Activated CD4-positive, alpha-beta T cell treated with anti-CD3 and anti-CD28 coated beads, Interleukin-2, amount 50 U/mL, for 16 hours (primary cell): Measurements from ENCODE around the gene ALDOA.

Experiments used
- DNase-seq: peaks from one replicate; pipeline ENCODE4 v3.0.0-alpha.2; 2020

Gene ALDOA

DNA sequence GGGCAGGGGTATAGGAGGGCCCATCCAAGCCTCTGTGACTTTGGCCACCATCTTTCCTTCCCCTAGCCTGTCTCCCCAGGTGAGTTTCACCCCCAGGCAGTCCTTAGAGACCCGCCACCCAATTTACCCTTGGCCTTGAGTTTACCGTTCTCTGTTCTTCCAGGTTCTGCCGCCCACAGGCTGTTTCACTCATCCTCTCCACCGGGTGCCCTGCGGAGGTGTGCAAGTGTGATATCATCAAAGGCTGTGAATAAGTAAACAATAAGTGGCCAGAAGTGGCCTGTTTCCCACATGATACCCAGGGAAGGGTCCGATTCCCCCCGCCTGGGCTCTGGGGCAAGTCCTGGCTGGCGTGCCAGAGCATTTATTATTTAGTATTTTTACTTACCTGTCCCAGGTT lies 19.4 kb upstream of the ALDOA start:
- no peak for DNase-seq

DNA sequence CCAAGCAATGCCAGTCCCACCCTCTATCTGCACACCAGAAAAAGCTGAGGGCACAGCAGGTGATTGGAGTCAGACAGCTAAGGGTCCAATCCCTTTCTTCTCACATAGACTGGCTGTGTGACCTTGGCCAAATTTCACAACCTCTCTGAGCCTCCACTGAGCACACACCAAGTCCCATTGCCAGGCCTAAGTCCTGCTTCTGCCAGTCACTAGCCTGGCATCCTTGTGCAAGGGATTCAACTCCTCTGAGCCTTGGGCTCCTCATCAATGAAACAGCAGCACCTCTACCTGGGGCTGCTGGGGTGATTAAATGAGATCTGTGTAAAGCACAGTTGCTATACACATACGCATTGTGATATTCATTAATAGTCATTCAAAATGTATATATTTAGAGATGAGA lies 19.0 kb upstream of the ALDOA start:
- no peak for DNase-seq

DNA sequence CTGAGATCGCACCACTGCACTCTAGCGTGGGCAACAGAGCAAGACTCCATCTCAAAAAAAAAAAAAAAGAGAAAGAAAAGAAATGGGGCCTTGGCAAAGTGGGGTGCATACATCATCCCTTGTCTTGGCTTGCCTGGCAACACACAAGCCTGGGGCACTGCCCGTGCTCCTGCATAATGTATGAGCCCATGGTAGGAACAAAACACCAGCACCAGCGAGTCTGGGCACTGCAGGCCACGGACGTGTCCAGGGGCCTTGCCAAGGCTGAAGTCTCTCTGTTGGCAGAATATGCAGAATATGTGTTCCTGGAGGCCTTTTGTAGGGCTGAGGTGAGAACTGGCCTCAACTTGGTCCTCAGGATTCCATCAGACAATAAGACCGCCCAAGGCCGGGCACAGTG lies 15.7 kb upstream of the ALDOA start:
- no peak for DNase-seq

DNA sequence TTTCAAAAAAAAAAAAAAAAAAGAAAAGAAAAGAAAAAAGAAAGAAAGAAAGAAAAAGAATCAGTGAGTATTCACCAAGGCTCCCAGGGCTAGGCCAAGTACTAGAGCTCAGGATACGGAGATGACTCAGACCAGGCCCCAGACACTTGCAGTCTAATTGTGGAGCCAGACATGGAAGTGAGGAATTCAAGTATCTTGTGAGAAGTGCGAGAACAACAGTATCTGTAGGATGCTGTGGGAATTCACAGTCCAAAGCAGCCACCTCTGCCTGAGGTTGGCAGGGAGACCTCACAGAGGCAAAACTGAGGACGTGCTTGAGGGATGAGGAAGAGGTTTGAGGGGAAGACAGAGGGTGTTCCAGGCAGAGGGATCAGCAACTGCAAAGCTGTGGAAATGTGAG lies 14.0 kb upstream of the ALDOA start:
- no peak for DNase-seq

DNA sequence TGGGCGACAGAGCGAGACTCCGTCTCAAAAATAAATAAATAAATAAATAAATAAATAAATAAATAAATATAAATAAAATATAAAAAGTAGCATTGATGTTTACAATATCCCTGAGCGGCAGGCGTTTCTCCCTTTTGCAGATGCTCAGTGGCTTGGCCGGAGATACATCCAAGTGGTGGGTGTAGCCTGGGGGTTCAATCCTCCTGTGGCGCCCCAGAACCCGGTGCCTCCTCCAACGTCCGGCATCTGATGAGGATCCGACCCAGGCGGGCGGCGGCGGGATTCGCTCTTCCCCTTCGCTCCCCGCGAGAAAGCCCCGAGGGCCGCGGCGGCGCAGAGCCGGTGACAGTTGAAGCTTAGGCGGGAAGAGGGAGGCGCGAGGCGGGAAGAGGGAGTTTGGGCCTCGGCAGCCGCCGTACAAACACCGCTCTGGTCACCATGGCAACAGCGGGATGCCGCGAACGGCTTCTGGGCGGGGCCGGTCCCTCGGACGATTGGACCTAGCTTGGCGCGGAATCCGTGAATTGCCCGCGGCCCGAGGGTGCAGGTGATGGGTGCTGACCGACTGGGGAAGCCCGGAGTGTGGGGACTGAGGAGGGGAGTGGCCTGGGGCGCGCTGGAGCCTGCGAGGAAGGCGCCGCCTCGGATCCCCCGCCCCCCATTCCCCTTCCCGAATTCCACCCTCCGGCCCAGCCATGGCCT lies 12.7 kb upstream of the ALDOA start:
- DNase-seq = peak; percentile 95

GRCh38 chr16:30053376-30054015 lies 12.1 kb upstream of the ALDOA start:
- DNase-seq = no peak

DNA sequence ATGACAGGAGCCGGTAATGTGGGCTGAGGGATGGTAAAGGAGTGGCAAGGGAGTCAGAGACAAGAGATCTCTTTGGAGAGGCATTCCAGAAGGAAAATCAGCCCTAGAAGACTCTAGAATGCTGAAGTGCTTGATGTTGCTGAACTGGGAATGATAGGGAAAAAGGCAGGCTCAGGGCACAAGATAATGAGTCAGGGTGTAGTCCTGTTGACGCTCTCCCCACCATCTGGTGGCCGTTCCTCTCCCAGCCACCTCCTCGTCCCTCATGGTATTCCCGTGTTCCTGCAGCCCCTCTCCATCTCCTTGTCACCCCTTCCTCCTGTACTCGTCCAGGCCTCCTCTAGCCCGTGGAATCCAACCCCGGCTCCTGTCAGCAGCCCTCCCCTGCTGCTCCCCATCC lies 11.1 kb upstream of the ALDOA start:
- no peak for DNase-seq

DNA sequence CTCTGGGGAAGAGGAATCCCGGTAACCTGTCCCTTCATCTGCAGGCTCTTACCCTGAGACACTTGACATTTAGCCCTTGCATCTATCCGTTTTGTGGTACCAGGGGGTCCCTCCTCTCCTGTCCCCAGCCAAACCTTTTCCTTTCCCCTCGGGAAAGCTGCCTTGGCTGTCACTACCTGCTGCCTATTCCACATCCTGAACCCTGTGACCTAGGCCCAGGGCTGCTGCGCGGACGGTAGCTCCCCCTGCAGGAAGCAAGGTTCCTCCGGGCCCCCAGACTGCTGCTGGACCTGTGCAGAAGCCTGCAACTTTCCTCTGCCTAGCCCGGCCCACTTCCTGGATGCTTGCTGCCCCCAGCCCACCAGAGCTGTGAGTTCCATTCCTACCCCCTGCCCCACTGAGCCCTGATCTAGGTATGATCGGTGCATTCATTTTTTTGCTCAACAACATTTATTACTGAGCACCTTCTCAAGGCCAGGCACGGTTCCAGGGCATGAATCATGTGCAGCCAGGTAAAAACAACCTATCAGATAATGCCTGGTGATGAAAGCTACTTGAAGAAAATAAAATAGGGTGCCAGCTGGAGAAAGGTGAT lies 10.5 kb upstream of the ALDOA start:
- DNase-seq = peak; percentile 58

GRCh38 chr16:30060346-30060745 lies 5.2 kb upstream of the ALDOA start:
- no peak for DNase-seq

DNA sequence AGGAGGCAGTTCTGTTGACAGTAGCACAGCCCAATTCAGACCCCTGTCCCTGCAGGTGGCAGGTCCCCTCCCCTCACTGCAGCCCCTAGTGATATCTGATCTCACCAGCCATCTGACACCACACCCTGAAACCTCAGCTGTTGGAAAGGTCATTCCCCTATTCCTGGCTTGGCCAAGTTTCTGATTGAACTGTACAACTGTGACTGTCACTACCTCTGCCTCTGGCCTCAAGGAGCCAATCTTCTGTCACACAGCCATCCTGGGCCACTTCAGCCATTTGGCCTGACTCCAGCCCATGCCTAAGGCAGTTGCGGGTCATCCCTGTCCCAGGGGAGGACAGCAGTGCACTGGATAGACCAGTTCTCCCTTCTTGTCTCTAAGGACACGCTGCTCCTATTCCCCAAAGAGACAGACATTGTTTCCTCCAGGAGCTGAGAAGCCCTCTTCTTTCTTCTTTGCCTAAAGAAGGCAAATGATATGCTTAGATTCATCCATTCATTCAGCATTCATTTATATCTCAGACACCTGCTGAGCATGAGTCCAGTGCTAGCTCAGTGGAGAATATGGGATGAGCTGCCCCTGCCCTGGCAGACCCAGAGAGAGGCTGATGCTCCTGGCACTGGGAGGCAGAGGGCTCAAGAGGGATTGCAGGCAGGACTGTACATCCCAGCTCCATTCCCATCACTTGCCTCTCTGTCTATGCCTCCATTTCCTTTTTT lies 4.6 kb upstream of the ALDOA start:
- DNase-seq = no peak

- no peak for DNase-seq
Observed at GRCh38 chr16:30063278-30063892, 2.2 kb upstream of the ALDOA start.

DNA sequence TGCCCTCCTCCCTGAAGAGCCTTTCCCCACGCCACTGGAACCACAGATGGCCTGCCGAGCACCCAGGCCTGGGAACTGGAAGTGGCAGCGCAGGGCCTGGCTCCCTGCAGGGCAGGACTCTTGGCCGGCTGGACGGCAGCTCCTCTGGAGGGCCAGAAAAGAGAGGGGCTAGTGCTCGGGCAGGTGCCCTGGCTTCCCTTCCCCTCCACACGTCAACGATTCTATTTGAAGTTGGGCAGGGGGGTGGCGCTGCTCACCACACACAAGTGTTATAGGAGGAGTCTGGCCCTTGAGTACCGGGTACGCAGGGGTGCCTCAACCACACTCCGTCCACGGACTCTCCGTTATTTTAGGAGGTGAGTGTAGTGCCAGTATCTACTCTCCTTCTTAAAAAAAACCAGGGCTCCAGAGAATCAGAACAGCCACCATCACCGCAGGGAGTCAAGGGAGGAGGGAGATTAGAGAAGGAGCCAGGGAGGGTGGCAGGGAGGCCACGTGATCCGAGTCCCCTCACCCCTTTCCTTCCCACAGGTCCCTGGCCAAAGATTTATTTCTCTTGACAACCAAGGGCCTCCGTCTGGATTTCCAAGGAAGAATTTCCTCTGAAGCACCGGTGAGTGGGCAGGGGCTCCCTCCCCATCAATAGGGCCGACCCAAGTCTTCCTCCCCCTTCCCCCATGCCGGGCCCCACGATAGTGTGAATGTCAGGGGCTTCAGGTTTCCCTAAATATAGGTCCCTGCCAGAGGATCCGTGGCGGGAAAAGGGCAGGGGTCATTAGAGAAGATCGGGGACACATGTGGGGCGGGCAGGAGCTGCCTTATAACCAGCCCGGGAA lies 1.4 kb upstream of the ALDOA start:
- peak; percentile 85 for DNase-seq

GRCh38 chr16:30064729-30065101 lies 845 bp upstream of the ALDOA start:
- DNase-seq = no peak

GRCh38 chr16:30065943-30066760 lies 592 bp downstream of the ALDOA start:
- no peak for DNase-seq

GRCh38 chr16:30066761-30067583 lies 1.4 kb downstream of the ALDOA start:
- DNase-seq = no peak

DNA sequence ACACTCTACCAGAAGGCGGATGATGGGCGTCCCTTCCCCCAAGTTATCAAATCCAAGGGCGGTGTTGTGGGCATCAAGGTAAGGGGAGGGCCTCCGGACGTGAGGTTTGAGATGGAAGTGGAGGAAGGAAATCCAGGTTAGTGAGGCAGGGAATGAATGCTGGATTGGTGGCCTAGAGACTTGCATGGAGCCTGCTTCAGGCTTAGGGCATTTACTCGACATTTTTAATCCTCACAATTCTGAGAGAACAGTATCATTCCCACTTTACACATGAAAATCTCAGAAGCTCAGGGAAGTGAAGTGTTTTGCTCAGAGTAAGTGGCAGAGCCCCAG lies 2.0 kb downstream of the ALDOA start:
- DNase-seq = no peak

DNA sequence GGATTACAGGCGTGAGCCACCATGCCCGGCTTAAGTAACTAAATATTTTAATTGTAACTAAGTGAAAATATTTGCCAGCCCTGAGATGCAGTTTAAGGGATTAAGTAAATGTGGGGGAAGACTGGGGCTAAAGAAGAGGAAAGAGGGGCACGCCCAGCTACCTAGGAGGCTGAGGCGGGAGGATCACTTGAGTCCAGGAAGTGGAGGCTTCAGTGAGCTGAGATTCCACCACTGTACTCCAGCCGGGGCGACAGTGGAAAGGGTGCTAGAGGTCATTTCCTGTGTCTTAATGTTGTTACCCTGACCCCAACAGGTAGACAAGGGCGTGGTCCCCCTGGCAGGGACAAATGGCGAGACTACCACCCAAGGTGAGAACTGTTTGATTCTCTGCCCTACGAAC lies 2.8 kb downstream of the ALDOA start:
- no peak for DNase-seq

DNA sequence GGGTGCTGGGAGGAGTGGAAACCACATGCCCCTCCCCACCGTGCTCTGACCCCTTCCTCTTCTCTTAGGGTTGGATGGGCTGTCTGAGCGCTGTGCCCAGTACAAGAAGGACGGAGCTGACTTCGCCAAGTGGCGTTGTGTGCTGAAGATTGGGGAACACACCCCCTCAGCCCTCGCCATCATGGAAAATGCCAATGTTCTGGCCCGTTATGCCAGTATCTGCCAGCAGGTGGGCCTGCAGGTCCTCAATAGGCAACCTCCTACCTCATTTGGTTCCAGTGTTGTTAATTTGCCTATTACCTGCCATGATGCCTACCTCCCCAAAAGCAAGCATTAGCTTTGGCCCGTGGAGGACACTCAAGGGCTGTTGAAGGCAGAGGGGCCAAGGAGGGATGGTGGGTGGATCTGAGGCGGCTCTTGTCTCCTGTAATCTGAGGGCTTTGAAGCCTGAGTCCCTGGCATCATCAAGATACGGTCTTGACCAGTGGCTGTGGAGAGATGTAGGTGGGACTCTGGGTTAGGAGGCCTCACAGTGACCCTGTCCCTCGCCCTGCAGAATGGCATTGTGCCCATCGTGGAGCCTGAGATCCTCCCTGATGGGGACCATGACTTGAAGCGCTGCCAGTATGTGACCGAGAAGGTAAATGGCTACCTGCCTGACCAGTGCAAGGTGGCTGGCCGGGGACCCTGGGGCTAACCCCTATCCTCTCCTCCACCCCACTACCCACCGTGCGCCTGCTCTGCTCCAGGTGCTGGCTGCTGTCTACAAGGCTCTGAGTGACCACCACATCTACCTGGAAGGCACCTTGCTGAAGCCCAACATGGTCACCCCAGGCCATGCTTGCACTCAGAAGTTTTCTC lies 3.4 kb downstream of the ALDOA start:
- DNase-seq = peak; percentile 50

- DNase-seq = no peak
Observed at GRCh38 chr16:30069611-30070462, 4.3 kb downstream of the ALDOA start.
